WTC11 (cell line): ENCODE measurements around the gene ATXN1L.

Experiments
- CREB1 ChIP-seq: sonication (generic); formaldehyde crosslinking; IDR thresholded peaks from 2 replicates; pipeline ENCODE4 v1.8.0; 2023; ENCODE audit warnings: mild to moderate bottlenecking, missing genetic modification reagents
- CTCF ChIP-seq: fragments of 200-600 bp; IDR thresholded peaks from 2 replicates; pipeline ENCODE4 v1.8.0; 2022; ENCODE audit warnings: antibody characterized with exemption
- IRF2 ChIP-seq: sonication (generic); formaldehyde crosslinking; IDR thresholded peaks from 2 replicates; pipeline ENCODE4 v1.8.0; 2022; ENCODE audit warnings: low read depth, missing genetic modification reagents, borderline replicate concordance
- SMAD3 ChIP-seq: sonication (generic); formaldehyde crosslinking; IDR thresholded peaks from 2 replicates; pipeline ENCODE4 v1.8.0; 2022; ENCODE audit warnings: missing genetic modification reagents, mild to moderate bottlenecking, borderline replicate concordance
- ZNF138 ChIP-seq: sonication (generic); formaldehyde crosslinking; conservative IDR thresholded peaks from 2 replicates; pipeline ENCODE4 v1.8.1; 2022; ENCODE audit warnings: mild to moderate bottlenecking, moderate library complexity, missing genetic modification reagents
- ZNF263 ChIP-seq: sonication (generic); formaldehyde crosslinking; IDR thresholded peaks from 2 replicates; pipeline ENCODE4 v1.8.1; 2022; ENCODE audit warnings: low read depth, mild to moderate bottlenecking, moderate library complexity, missing genetic modification reagents

GRCh38 chr16:71808593-71809459 is 37.0 kb upstream of the ATXN1L start, which contains the start of gene AP1G1:
- TF ChIP-seq CREB1 (peak; percentile 45), CTCF (no peak), ZNF263 (no peak), IRF2 (no peak), ZNF138 (no peak), SMAD3 (no peak)
